Type B pancreatic cell (in vitro differentiated cells): Measurements from ENCODE around the gene COL25A1. TPM values are rescaled to one million over a fixed set of nuclear protein-coding genes. Genes with fewer than 3 reads are reported as not detected.

Source experiments
- DNase-seq: peaks from one replicate; pipeline ENCODE4 v3.0.0; 2021; ENCODE audit warnings: mixed read lengths; ENCODE audit not compliant: unreplicated experiment; ENCODE audit errors: extremely low spot score
- H3K27ac Mint-ChIP-seq: 2 replicates; pipeline ENCODE4 v1.8.0; 2021; ENCODE audit warnings: mild to moderate bottlenecking, mixed read lengths
- H3K27me3 Mint-ChIP-seq: 2 replicates; pipeline ENCODE4 v1.8.0; 2021; ENCODE audit warnings: mixed read lengths
- H3K36me3 Mint-ChIP-seq: 2 replicates; pipeline ENCODE4 v1.8.0; 2021; ENCODE audit warnings: mixed read lengths
- H3K4me1 Mint-ChIP-seq: one replicate; pipeline ENCODE4 v1.8.0; 2021; ENCODE audit warnings: mixed read lengths; ENCODE audit not compliant: unreplicated experiment
- H3K4me3 Mint-ChIP-seq: 2 replicates; pipeline ENCODE4 v1.8.0; 2021; ENCODE audit warnings: mild to moderate bottlenecking, mixed read lengths
- H3K9me3 Mint-ChIP-seq: 2 replicates; pipeline ENCODE4 v1.8.0; 2021; ENCODE audit warnings: mixed read lengths
- long read RNA-seq: library from polyadenylated mRNA; unstranded; transcript quantifications from one replicate; pipeline ENCODE4 v2.0.0, GENCODE V29; 2020
- total RNA-seq: library from RNA; stranded (reverse); gene quantifications from 2 replicates; pipeline ENCODE4 v1.2.1, GENCODE V29; 2021; ENCODE audit warnings: low replicate concordance
- TF ChIP-seq, protein P1 (sequence below): fragments of 200-600 bp; sonication (generic); conservative IDR thresholded peaks from 2 replicates; pipeline ENCODE4 v1.5.0; 2021; ENCODE audit warnings: antibody characterized with exemption, mild to moderate bottlenecking

COL25A1 gene
- total RNA-seq: 2.4 and 9.2 TPM in 2 replicates
- long read RNA-seq, partial matches to known transcripts: 3 of 3 reads
- long read RNA-seq, other reads (novel, unspliced or antisense): 0 of 3 reads

DNA sequence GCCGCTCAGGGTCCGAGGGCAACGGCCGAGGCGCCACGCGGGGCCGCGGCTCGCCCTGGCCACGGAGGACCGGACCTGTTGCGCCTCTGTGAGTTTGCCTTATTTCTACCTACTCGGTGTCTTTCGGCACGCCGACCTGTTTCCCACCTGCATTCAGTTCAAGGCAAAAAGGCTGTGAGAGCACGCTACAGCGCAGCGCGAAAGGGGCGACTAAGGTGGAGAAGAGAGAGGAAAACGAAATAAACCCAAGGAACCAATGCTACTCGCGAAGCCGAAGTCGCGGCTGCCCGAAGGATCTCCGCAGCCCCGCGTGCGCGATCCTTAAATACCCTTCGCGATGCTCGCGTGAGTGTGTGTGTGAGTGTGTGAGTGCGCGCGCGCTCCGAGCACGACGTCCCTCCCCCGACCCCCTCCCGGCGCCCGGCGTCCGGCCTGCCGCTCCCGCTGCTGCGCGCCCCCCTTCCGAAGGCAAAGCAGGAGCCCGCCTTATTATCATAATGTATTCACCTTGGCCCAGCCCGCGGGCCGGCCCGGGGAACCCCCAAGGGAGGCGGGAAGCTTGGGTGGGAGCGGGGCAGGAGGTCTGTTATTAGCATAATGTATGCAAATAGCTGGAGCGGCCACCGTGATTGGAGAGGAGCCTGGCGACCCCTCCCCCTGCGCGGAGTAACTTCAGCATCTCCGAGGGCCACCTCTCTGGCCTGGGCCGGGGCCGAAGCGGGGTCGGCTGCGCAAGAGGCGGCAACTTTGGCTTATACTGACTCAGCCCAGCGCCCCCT, at the start of gene COL25A1:
Gene COL25A1 (minus strand): TSS at position 298 of the 779 bp plus-strand sequence.
- peaks cover 4% of the 10 kb centered on the region for H3K4me1 Mint-ChIP-seq
- peaks cover 65% of the 10 kb centered on the region for H3K27me3 Mint-ChIP-seq
- peak within 1 kb of the TSS; percentile 89 for H3K4me3 Mint-ChIP-seq
- H3K36me3 Mint-ChIP-seq: no peaks in the 10 kb centered on the region
- peak within 1 kb of the TSS; percentile 52 for H3K27ac Mint-ChIP-seq
- TF ChIP-seq, protein P1, sequence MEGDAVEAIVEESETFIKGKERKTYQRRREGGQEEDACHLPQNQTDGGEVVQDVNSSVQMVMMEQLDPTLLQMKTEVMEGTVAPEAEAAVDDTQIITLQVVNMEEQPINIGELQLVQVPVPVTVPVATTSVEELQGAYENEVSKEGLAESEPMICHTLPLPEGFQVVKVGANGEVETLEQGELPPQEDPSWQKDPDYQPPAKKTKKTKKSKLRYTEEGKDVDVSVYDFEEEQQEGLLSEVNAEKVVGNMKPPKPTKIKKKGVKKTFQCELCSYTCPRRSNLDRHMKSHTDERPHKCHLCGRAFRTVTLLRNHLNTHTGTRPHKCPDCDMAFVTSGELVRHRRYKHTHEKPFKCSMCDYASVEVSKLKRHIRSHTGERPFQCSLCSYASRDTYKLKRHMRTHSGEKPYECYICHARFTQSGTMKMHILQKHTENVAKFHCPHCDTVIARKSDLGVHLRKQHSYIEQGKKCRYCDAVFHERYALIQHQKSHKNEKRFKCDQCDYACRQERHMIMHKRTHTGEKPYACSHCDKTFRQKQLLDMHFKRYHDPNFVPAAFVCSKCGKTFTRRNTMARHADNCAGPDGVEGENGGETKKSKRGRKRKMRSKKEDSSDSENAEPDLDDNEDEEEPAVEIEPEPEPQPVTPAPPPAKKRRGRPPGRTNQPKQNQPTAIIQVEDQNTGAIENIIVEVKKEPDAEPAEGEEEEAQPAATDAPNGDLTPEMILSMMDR: no peak
- H3K9me3 Mint-ChIP-seq: no peaks in the 10 kb centered on the region
- DNase-seq: peak; percentile 80

DNA sequence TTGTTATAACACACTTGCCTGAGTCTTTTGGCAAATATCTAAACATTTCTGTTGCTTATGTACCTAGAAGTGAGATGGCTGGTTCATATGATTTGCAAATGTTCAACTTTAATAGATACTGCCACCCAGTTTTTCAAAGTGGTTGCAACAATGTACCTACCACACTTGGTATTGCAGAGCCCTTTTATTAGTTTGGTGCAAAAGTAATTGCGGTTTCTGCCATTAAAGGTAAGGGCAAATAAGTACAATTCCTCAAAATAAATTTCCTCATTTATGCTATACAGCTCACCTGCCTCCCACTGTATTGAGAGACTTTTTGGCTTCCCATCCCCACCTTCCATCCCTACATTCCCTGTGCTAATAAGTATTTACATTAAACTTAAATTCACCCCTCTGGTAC, 47.7 kb upstream of the COL25A1 start:
- Mint-ChIP-seq H3K9me3 (peaks cover 10% of the 10 kb centered on the region), H3K36me3 (no peaks in the 10 kb centered on the region), H3K27ac (no peak overlapping the region), H3K27me3 (no peaks in the 10 kb centered on the region), H3K4me1 (no peaks in the 10 kb centered on the region), H3K4me3 (no peak overlapping the region)
- DNase-seq: no peak
- TF ChIP-seq, protein P1: no peak

DNA sequence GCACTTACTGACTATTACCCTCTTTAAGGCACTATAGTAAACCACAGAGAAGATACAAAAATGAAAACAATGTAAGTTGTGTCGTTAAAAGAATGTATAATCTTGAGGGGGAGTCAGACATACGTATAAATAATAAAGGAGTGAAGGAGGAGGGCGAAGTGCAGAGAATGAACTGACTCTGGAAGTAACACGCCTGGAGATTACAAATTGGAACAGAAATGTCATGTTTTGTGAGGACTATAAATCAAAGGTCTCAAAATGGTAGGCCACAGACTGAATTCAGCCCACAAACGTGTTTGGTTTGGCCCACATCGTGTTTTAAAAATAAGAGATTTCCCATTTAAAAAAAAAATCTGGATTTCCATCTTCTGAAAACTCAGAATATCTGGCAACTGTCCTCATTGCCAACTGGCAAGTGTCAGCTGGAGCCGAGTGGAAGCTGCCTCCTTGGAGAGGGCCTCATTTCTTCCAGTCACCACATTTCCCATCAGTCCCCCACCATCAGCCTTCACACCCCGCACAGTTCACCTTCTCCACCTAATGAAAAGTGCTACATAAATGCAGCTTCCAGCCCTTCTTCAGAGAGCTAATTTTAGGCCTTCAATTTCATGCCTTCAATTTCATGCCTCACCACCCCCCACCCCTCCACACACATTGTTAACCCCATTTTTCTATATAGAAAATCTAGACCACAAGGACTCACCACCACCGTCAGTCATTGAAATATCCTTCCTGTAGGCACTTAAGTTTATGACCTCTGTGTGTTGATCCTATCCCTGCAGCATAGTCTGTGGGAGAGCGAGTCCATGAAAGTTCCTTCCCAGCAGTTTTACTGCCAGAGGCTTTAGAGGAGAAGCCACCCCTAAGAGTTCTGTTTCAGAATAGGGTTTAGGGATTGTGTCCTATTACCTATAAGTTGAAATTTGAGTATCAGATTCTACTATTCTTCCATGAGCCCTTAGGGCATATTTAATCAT, 32.0 kb upstream of the COL25A1 start:
- no peaks in the 10 kb centered on the region for H3K9me3 Mint-ChIP-seq
- TF ChIP-seq, protein P1: no peak
- H3K4me3 Mint-ChIP-seq: no peak overlapping the region
- DNase-seq: no peak
- no peaks in the 10 kb centered on the region for H3K4me1 Mint-ChIP-seq
- no peaks in the 10 kb centered on the region for H3K36me3 Mint-ChIP-seq
- no peak overlapping the region for H3K27ac Mint-ChIP-seq
- no peaks in the 10 kb centered on the region for H3K27me3 Mint-ChIP-seq

DNA sequence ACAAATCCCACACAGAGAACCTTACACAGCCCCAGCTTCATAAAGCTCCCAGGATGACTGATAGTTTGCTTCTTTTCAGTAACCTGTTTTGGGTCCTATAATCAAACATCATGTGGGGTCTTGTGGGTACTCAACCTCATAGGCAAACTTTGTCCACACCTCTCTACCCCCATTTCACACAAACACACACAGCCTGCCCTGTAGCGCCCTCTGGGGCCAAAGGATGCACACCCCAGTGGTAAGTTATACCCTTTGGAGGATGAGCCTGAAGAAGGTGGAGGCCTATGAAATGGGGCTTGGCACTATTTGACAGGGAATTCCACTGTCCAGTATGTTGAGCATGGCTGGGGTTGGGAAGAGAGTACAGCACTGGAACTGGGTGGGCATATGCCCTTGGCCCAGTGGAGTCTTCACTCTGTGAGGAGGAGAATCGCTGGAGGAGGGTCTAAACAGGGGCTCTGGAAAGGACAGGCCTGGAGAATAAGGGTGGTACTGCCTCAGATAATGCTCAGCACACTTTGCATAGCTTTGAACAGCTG, 30.5 kb upstream of the COL25A1 start:
- Mint-ChIP-seq H3K36me3 (no peaks in the 10 kb centered on the region), H3K27ac (no peak overlapping the region), H3K4me1 (no peaks in the 10 kb centered on the region), H3K9me3 (no peaks in the 10 kb centered on the region), H3K27me3 (no peaks in the 10 kb centered on the region), H3K4me3 (no peak overlapping the region)
- DNase-seq: no peak
- TF ChIP-seq, protein P1: no peak

DNA sequence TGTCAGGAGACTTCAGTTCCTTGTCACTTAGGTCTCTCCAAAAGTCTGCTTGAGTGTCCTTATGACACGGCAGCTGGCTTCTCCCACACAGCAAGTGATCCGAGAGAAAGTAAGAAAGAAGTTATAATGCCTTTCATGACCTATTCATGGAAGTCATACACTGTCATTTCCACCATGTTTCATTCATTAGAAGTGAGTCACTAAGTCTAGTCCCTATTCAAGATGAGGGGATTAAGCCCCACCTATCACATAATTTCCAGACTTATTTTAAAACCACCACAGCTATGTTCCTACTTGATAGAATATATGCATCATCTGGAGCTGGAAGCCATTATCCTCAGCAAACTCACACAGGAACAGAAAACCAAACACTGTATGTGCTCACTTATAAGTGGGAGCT, 25.2 kb upstream of the COL25A1 start:
- H3K4me1 Mint-ChIP-seq: no peaks in the 10 kb centered on the region
- no peak for DNase-seq
- TF ChIP-seq, protein P1: no peak
- H3K27me3 Mint-ChIP-seq: no peaks in the 10 kb centered on the region
- H3K4me3 Mint-ChIP-seq: no peak overlapping the region
- H3K36me3 Mint-ChIP-seq: no peaks in the 10 kb centered on the region
- peaks cover 11% of the 10 kb centered on the region for H3K9me3 Mint-ChIP-seq
- no peak overlapping the region for H3K27ac Mint-ChIP-seq
